GM12874 (cell line): Measurements from ENCODE around the gene PLCD1.

Experiments
- CTCF ChIP-seq: IDR thresholded peaks from 2 replicates; pipeline ENCODE4 v1.5.1; 2011; ENCODE audit warnings: low read depth, mild to moderate bottlenecking, control low read depth, low read length, moderate library complexity; ENCODE audit not compliant: insufficient read depth

PLCD1 gene

GRCh38 chr3:38029400-38030125 is at the start of gene PLCD1:
PLCD1 (minus strand) TSS chr3:38029642; CDS start chr3:38029539, 103 bp downstream.
- TF ChIP-seq CTCF = no peak

GRCh38 chr3:38070013-38070412 is 40.6 kb upstream of the PLCD1 start:
- TF ChIP-seq CTCF = no peak

- TF ChIP-seq CTCF = no peak
These were observed 38.2 kb upstream of the PLCD1 start for GRCh38 chr3:38067508-38068233.

GRCh38 chr3:38062809-38063208 is 33.4 kb upstream of the PLCD1 start:
- no peak for TF ChIP-seq CTCF

- TF ChIP-seq CTCF = no peak
These were observed 30.1 kb upstream of the PLCD1 start for GRCh38 chr3:38059591-38059990.

- no peak for TF ChIP-seq CTCF
These were observed 29.7 kb upstream of the PLCD1 start for GRCh38 chr3:38059148-38059547.

GRCh38 chr3:38054499-38055001 is 25.1 kb upstream of the PLCD1 start:
- TF ChIP-seq CTCF = no peak
